ENCODE data around the gene KDM4C. TPM values are rescaled to one million over a fixed set of nuclear protein-coding genes. Genes with fewer than 3 reads are reported as not detected.

The KDM4C gene
- polyA plus RNA-seq, 1 donor (not counting 4 experiments of a cell fraction or from before 2014, with no cell fraction given), result 17.2 TPM

- H3K79me2 ChIP-seq (ENCODE audit: control insufficient read depth, insufficient read depth, low read length), result peaks cover 69% of the 10 kb centered on the region
- H3K36me3 ChIP-seq (ENCODE audit: control insufficient read depth in 2 of 2, extremely low read depth in 1 of 2, insufficient read depth in 2 of 2, low read length in 2 of 2), result no peaks in the 10 kb centered on the region
- no peak overlapping the region for H3K4me3 ChIP-seq (ENCODE audit: control insufficient read depth in 2 of 3, extremely low read depth in 1 of 3, insufficient read depth in 2 of 3, low read depth in 1 of 3, low read length in 3 of 3)
- no peak overlapping the region for H3K27ac ChIP-seq (ENCODE audit: control insufficient read depth, insufficient read depth, low read length)
- no peaks in the 10 kb centered on the region for H3K9me1 ChIP-seq (ENCODE audit: control insufficient read depth, extremely low read depth, insufficient read depth, low read length)
- peaks cover 3% of the 10 kb centered on the region for H3K4me1 ChIP-seq (ENCODE audit: control insufficient read depth, extremely low read depth, insufficient read depth, low read length)
- DNase-seq (ENCODE audit: low read depth, low spot score) (no peak), FAIRE-seq (no peak)
- TF ChIP-seq EZH2 (IDR thresholded peaks at IDR 0.05; ENCODE audit: low read length) (no peak), CTCF (optimal IDR thresholded peaks at IDR 0.05 in 1 of 3, IDR thresholded peaks at IDR 0.05 in 1 of 3, conservative IDR thresholded peaks at IDR 0.05 in 1 of 3; ENCODE audit: extremely low read depth in 1 of 3, insufficient read depth in 2 of 3, low read length in 3 of 3) (no peak)
- dilution Hi-C loops (cut with MboI; ENCODE audit: extremely low pct_ligation_motif_present, low sequenced_read_pairs), result no loop called here
- H4K20me1 ChIP-seq (ENCODE audit: control insufficient read depth, extremely low read depth, insufficient read depth, low read length), result no peaks in the 10 kb centered on the region
- no peak overlapping the region for H3K4me2 ChIP-seq (ENCODE audit: control insufficient read depth, extremely low read depth, insufficient read depth, low read depth, low read length)
- no peak overlapping the region for H3K9ac ChIP-seq (ENCODE audit: control insufficient read depth, extremely low read depth, insufficient read depth, low read length)
- no peak overlapping the region for H2AFZ ChIP-seq (ENCODE audit: control insufficient read depth, low read length)
- H3K9me3 ChIP-seq (ENCODE audit: control insufficient read depth, low read depth, low read length), result no peaks in the 10 kb centered on the region
- H3K27me3 ChIP-seq (ENCODE audit: control insufficient read depth, extremely low read depth, insufficient read depth, low read length), result no peaks in the 10 kb centered on the region
Observed at GRCh38 chr9:6780690-6781089, 22.9 kb downstream of the KDM4C start.

- Histone ChIP-seq H3K27ac (ENCODE audit: control insufficient read depth, insufficient read depth, low read length) (no peak overlapping the region), H3K4me2 (ENCODE audit: control insufficient read depth, extremely low read depth, insufficient read depth, low read depth, low read length) (no peak overlapping the region), H3K36me3 (ENCODE audit: control insufficient read depth in 2 of 2, extremely low read depth in 1 of 2, insufficient read depth in 2 of 2, low read length in 2 of 2) (no peaks in the 10 kb centered on the region), H3K9me3 (ENCODE audit: control insufficient read depth, low read depth, low read length) (no peaks in the 10 kb centered on the region), H2AFZ (ENCODE audit: control insufficient read depth, low read length) (no peak overlapping the region), H3K9ac (ENCODE audit: control insufficient read depth, extremely low read depth, insufficient read depth, low read length) (no peak overlapping the region), H4K20me1 (ENCODE audit: control insufficient read depth, extremely low read depth, insufficient read depth, low read length) (no peaks in the 10 kb centered on the region), H3K27me3 (ENCODE audit: control insufficient read depth, extremely low read depth, insufficient read depth, low read length) (no peaks in the 10 kb centered on the region), H3K79me2 (ENCODE audit: control insufficient read depth, insufficient read depth, low read length) (peaks cover 65% of the 10 kb centered on the region), H3K4me1 (ENCODE audit: control insufficient read depth, extremely low read depth, insufficient read depth, low read length) (peaks cover 3% of the 10 kb centered on the region), H3K9me1 (ENCODE audit: control insufficient read depth, extremely low read depth, insufficient read depth, low read length) (no peaks in the 10 kb centered on the region), H3K4me3 (ENCODE audit: control insufficient read depth in 2 of 3, extremely low read depth in 1 of 3, insufficient read depth in 2 of 3, low read depth in 1 of 3, low read length in 3 of 3) (no peak overlapping the region)
- no peak for DNase-seq (ENCODE audit: low read depth, low spot score)
- dilution Hi-C loops (cut with MboI; ENCODE audit: extremely low pct_ligation_motif_present, low sequenced_read_pairs), result no loop called here
- FAIRE-seq, result no peak
- TF ChIP-seq CTCF (optimal IDR thresholded peaks at IDR 0.05 in 1 of 3, IDR thresholded peaks at IDR 0.05 in 1 of 3, conservative IDR thresholded peaks at IDR 0.05 in 1 of 3; ENCODE audit: extremely low read depth in 1 of 3, insufficient read depth in 2 of 3, low read length in 3 of 3) (no peak), EZH2 (IDR thresholded peaks at IDR 0.05; ENCODE audit: low read length) (no peak)
Observed at GRCh38 chr9:6781476-6781875, 23.7 kb downstream of the KDM4C start.
